Central memory CD8-positive, alpha-beta T cell (primary cell): ENCODE results near the gene BLM.
A peak's percentile ranks its signal among the peaks of the same experiment; 100 is the strongest.
"Not testable (repeated sequence)": the region's sequence is repeated elsewhere in the genome, so short reads cannot be mapped to it uniquely, and the experiment has no call there.

ENCODE experiments used
- ATAC-seq: fragments of 150-1000 bp; cut with Tn5 transposase; replicated peaks from 2 replicates; pipeline ENCODE4 v1.10.0; 2022; ENCODE audit warnings: mild to moderate bottlenecking, moderate FRiP score, moderate number of reproducible peaks; ENCODE audit not compliant: poor library complexity, severe bottlenecking; ENCODE audit errors: extremely low read depth
- DNase-seq, 2 donors: peaks; one replicate each; pipeline ENCODE4 v3.0.0; 2021; ENCODE audit warnings: low spot score in 2 of 2
- H3K27ac Mint-ChIP-seq: one replicate; pipeline ENCODE4 v1.8.0; 2022; ENCODE audit warnings: low read depth, mild to moderate bottlenecking, moderate library complexity, mixed read lengths
- H3K27me3 Mint-ChIP-seq: one replicate; pipeline ENCODE4 v1.8.0; 2022; ENCODE audit warnings: mixed read lengths
- H3K36me3 Mint-ChIP-seq: one replicate; pipeline ENCODE4 v1.8.0; 2022; ENCODE audit warnings: mild to moderate bottlenecking, moderate library complexity, mixed read lengths; ENCODE audit not compliant: insufficient read depth
- H3K4me1 Mint-ChIP-seq: one replicate; pipeline ENCODE4 v1.8.0; 2022; ENCODE audit warnings: mixed read lengths
- H3K4me3 Mint-ChIP-seq: one replicate; pipeline ENCODE4 v1.8.0; 2022; ENCODE audit warnings: mild to moderate bottlenecking, moderate library complexity, mixed read lengths
- H3K9me3 Mint-ChIP-seq: one replicate; pipeline ENCODE4 v1.8.0; 2022; ENCODE audit warnings: mixed read lengths

The BLM gene

GRCh38 chr15:90716976-90717821 is at the start of gene BLM:
Gene BLM (plus strand): TSS chr15:90717346. CDS start chr15:90747393, 30,047 bp downstream.
- Mint-ChIP-seq H3K4me1 (peaks cover 25% of the 10 kb centered on the region), H3K27ac (peak within 1 kb of the TSS; percentile 74), H3K9me3 (no peaks in the 10 kb centered on the region), H3K36me3 (peaks cover 13% of the 10 kb centered on the region), H3K27me3 (no peaks in the 10 kb centered on the region), H3K4me3 (peak within 1 kb of the TSS; percentile 89)
- DNase-seq (peak; percentile 84 to 95), ATAC-seq (peak; percentile 99)

- H3K36me3 Mint-ChIP-seq, H3K4me3 Mint-ChIP-seq, ATAC-seq, H3K9me3 Mint-ChIP-seq, H3K27ac Mint-ChIP-seq, DNase-seq: not testable (repeated sequence)
- Mint-ChIP-seq H3K27me3 (peaks cover 63% of the 10 kb centered on the region), H3K4me1 (peaks cover 29% of the 10 kb centered on the region)
Observed at GRCh38 chr15:90667755-90668345, 49.3 kb upstream of the BLM start.

- not testable (repeated sequence) for H3K36me3 Mint-ChIP-seq, ATAC-seq, DNase-seq, H3K4me3 Mint-ChIP-seq, H3K9me3 Mint-ChIP-seq, H3K27ac Mint-ChIP-seq
- peaks cover 41% of the 10 kb centered on the region for H3K27me3 Mint-ChIP-seq
- H3K4me1 Mint-ChIP-seq = peaks cover 12% of the 10 kb centered on the region
Observed at GRCh38 chr15:90670631-90671030, 46.5 kb upstream of the BLM start.

- no peak overlapping the region for H3K27ac Mint-ChIP-seq
- ATAC-seq (no peak), DNase-seq (no peak)
- H3K4me3 Mint-ChIP-seq = no peak overlapping the region
- peaks cover 7% of the 10 kb centered on the region for H3K4me1 Mint-ChIP-seq
- peaks cover 36% of the 10 kb centered on the region for H3K27me3 Mint-ChIP-seq
- no peaks in the 10 kb centered on the region for H3K36me3 Mint-ChIP-seq
- H3K9me3 Mint-ChIP-seq = no peaks in the 10 kb centered on the region
Observed at GRCh38 chr15:90671216-90671615, 45.9 kb upstream of the BLM start.

GRCh38 chr15:90673357-90673756 is 43.8 kb upstream of the BLM start:
- ATAC-seq, H3K9me3 Mint-ChIP-seq, H3K36me3 Mint-ChIP-seq, DNase-seq, H3K4me1 Mint-ChIP-seq, H3K27ac Mint-ChIP-seq, H3K4me3 Mint-ChIP-seq: not testable (repeated sequence)
- H3K27me3 Mint-ChIP-seq = peaks cover 24% of the 10 kb centered on the region

- no peak for ATAC-seq
- Mint-ChIP-seq H3K27ac (no peak overlapping the region), H3K36me3 (no peaks in the 10 kb centered on the region), H3K9me3 (no peaks in the 10 kb centered on the region), H3K4me1 (peaks cover 5% of the 10 kb centered on the region), H3K4me3 (no peak overlapping the region), H3K27me3 (peaks cover 24% of the 10 kb centered on the region)
- DNase-seq = no peak
Observed at GRCh38 chr15:90674476-90674875, 42.7 kb upstream of the BLM start.

GRCh38 chr15:90675464-90675863 is 41.7 kb upstream of the BLM start:
- Mint-ChIP-seq H3K4me1 (peaks cover 5% of the 10 kb centered on the region), H3K27ac (no peak overlapping the region), H3K27me3 (peaks cover 17% of the 10 kb centered on the region), H3K36me3 (no peaks in the 10 kb centered on the region), H3K4me3 (no peak overlapping the region), H3K9me3 (no peaks in the 10 kb centered on the region)
- no peak for DNase-seq
- no peak for ATAC-seq

- ATAC-seq (no peak), DNase-seq (no peak)
- Mint-ChIP-seq H3K9me3 (no peaks in the 10 kb centered on the region), H3K36me3 (no peaks in the 10 kb centered on the region), H3K4me3 (no peak overlapping the region), H3K27ac (no peak overlapping the region), H3K4me1 (peaks cover 5% of the 10 kb centered on the region), H3K27me3 (no peaks in the 10 kb centered on the region)
Observed at GRCh38 chr15:90677807-90678790, 39.0 kb upstream of the BLM start.

- no peak for DNase-seq
- H3K4me3 Mint-ChIP-seq = no peak overlapping the region
- no peaks in the 10 kb centered on the region for H3K36me3 Mint-ChIP-seq
- H3K4me1 Mint-ChIP-seq = peaks cover 5% of the 10 kb centered on the region
- no peak for ATAC-seq
- H3K27ac Mint-ChIP-seq = no peak overlapping the region
- H3K27me3 Mint-ChIP-seq = peaks cover 12% of the 10 kb centered on the region
- H3K9me3 Mint-ChIP-seq = no peaks in the 10 kb centered on the region
Observed at GRCh38 chr15:90679959-90680358, 37.2 kb upstream of the BLM start.

- Mint-ChIP-seq H3K9me3 (no peaks in the 10 kb centered on the region), H3K36me3 (no peaks in the 10 kb centered on the region), H3K4me1 (peaks cover 5% of the 10 kb centered on the region), H3K27me3 (peaks cover 12% of the 10 kb centered on the region), H3K27ac (no peak overlapping the region), H3K4me3 (no peak overlapping the region)
- DNase-seq = no peak
- no peak for ATAC-seq
Observed at GRCh38 chr15:90680371-90680935, 36.7 kb upstream of the BLM start.

GRCh38 chr15:90681056-90681455 is 36.1 kb upstream of the BLM start:
- DNase-seq (no peak), ATAC-seq (no peak)
- Mint-ChIP-seq H3K4me3 (no peak overlapping the region), H3K4me1 (peaks cover 5% of the 10 kb centered on the region), H3K27ac (no peak overlapping the region), H3K9me3 (no peaks in the 10 kb centered on the region), H3K36me3 (no peaks in the 10 kb centered on the region), H3K27me3 (peaks cover 12% of the 10 kb centered on the region)

GRCh38 chr15:90681480-90681879 is 35.7 kb upstream of the BLM start:
- Mint-ChIP-seq H3K9me3 (no peaks in the 10 kb centered on the region), H3K4me3 (no peak overlapping the region), H3K27ac (no peak overlapping the region), H3K27me3 (peaks cover 12% of the 10 kb centered on the region), H3K4me1 (peaks cover 9% of the 10 kb centered on the region), H3K36me3 (no peaks in the 10 kb centered on the region)
- DNase-seq (no peak), ATAC-seq (no peak)
